ENCODE data around the gene TOP2B. TPM values are rescaled to one million over a fixed set of nuclear protein-coding genes. Genes with fewer than 3 reads are reported as not detected.
A peak's percentile ranks its signal among the peaks of the same experiment; 100 is the strongest.

Gene TOP2B
- total and polyA plus RNA-seq, 9 of the 15 experiments (the other 6 are each of a cell fraction or from before 2014, with no cell fraction given), result 45.3 to 186 (median 134) TPM

DNA sequence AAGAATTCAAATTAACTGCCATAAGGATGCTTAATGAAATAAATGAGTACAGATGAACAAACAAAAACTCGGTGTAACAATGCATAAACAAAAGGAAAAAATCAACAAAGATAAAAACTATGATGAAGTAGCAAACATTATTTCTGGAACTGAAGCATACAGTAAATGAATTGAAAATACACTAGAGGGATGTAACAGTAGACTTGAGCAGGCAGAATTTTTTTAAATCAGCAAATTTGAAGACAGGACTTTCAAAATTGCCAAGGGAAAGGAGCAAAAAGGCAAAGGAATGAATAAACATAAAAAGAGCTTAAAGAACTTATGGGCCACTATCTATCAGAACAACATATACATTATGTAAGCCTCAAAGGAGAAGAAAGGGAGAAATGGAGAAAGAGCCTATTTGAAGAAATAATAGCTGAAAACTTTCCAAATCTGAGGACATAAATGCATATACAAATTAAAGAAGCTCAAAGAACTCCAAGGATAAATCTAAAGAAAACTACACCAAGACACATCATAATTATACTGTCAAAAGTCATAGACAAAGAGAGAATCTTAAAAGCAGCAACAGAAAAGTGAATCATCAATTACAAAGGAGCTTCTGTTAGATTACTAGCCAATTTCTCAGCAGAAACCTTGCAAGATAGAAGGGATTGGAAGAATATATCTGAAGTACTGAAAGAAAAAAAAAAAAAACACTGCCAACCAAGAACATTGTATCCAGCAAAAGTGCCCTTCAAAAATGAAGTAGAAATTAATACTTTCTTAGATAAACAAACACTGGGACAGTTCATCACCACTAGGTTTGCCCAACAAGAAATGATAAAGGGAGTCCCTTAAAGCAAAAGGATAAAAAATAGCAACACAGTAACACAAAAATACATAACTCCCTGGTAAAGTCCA lies 15.5 kb downstream of the TOP2B start (continued):
- TF ChIP-seq, protein P1, sequence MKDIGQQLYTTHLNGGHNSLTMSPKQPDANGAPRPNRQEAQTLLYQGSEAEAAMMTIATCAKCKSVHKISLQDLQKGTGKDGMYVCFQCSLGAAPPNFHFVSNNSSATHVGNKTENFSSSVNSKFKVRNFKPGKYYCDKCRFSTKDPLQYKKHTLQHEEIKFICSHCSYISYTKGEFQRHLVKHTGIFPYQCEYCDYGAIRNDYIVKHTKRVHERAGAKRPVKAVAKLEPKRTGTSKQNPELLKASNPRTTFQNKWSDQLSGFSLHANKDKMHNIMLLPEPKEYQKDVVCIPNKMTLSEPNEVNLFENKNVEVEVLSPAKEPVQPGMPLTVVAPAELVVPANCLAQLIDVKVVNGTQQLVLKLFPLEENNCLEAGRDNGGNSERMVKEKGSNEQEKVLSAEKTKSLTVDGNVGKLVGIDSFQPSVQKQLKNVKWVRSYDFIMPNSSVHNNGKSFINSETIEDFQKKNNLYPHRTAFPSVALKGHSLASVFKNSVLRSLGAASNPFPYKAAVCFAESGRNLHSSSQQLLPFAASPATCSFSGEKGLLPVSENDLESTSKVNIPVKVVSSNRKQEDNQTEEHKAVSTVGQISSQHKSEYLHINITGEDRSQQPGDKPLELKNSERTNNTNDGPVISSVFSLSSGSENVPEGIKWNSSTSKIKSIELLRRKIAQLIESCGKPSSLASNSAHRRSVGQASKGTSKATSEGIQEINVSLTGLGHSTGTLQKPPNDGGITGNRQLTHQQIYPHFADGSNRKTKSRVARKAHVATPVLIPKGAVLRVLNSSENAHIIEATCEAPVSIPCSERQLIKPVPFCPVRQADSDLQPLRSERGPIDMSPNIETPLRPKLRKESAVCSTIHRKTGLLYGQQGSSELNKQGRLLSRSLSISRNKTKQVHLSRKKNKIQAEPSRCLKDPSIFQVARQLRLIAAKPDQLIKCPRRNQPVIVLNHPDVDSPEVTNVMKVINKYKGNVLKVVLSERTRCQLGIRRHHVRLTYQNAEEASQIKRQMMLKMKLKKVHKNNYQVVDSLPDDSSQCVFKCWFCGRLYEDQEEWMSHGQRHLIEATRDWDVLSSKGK (CRISPR knock-in tag; IDR thresholded peaks at IDR 0.05), result no peak
- TF ChIP-seq RFX5 (IDR thresholded peaks at IDR 0.05; ENCODE audit: low read depth, low read length) (no peak), DMBX1 (CRISPR knock-in tag; IDR thresholded peaks at IDR 0.05; ENCODE audit: borderline replicate concordance) (no peak), NCOR1 (IDR thresholded peaks at IDR 0.05) (no peak), HMG20B (CRISPR knock-in tag; IDR thresholded peaks at IDR 0.05) (no peak), HNRNPH1 (optimal IDR thresholded peaks at IDR 0.05; ENCODE audit: low read depth, low read length) (no peak), TRIM28 (IDR thresholded peaks at IDR 0.05) (peak; percentile 80), ZEB2 (IDR thresholded peaks at IDR 0.05) (0 out of 2 replicates have a peak, but pooled peaks have one; percentile 26), ZNF224 (CRISPR knock-in tag; IDR thresholded peaks at IDR 0.05) (no peak), SIX5 (IDR thresholded peaks at IDR 0.05; ENCODE audit: borderline replicate concordance in 1 of 2, insufficient read depth in 1 of 2, low read depth in 1 of 2, low read length in 2 of 2) (no peak), HDAC6 (IDR thresholded peaks at IDR 0.05; ENCODE audit: low read depth, low read length) (no peak)
- TF ChIP-seq, protein P2, sequence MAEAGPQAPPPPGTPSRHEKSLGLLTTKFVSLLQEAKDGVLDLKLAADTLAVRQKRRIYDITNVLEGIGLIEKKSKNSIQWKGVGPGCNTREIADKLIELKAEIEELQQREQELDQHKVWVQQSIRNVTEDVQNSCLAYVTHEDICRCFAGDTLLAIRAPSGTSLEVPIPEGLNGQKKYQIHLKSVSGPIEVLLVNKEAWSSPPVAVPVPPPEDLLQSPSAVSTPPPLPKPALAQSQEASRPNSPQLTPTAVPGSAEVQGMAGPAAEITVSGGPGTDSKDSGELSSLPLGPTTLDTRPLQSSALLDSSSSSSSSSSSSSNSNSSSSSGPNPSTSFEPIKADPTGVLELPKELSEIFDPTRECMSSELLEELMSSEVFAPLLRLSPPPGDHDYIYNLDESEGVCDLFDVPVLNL (CRISPR knock-in tag; IDR thresholded peaks at IDR 0.05; ENCODE audit: low read depth), result no peak
- TF ChIP-seq, protein P3, sequence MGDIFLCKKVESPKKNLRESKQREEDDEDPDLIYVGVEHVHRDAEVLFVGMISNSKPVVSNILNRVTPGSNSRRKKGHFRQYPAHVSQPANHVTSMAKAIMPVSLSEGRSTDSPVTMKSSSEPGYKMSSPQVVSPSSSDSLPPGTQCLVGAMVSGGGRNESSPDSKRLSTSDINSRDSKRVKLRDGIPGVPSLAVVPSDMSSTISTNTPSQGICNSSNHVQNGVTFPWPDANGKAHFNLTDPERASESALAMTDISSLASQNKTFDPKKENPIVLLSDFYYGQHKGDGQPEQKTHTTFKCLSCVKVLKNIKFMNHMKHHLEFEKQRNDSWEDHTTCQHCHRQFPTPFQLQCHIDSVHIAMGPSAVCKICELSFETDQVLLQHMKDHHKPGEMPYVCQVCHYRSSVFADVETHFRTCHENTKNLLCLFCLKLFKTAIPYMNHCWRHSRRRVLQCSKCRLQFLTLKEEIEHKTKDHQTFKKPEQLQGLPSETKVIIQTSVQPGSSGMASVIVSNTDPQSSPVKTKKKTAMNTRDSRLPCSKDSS (IDR thresholded peaks at IDR 0.05; ENCODE audit: low read depth, partially characterized antibody), result peak; percentile 56
